Measurements from ENCODE around the gene SNX9. TPM values are rescaled to one million over a fixed set of nuclear protein-coding genes. Genes with fewer than 3 reads are reported as not detected.

SNX9 gene
- total RNA-seq, 4 donors from 2014 or later = 29.4 to 44.9 (median 33.3) TPM

- intact Hi-C loops (cut with DNase I; ENCODE audit: low total_unique reads) (no loop called here), in situ Hi-C loops (cut with MboI; ENCODE audit: low sequenced_read_pairs in 4 of 4) (no loop called here)
- H3K4me3 ChIP-seq = no peak overlapping the region
- no peaks in the 10 kb centered on the region for H3K36me3 ChIP-seq
- H3K9me3 ChIP-seq = no peaks in the 10 kb centered on the region
- no peak overlapping the region for H3K27ac ChIP-seq
- TF ChIP-seq CTCF (IDR thresholded peaks at IDR 0.05 in 4 of 5, conservative IDR thresholded peaks at IDR 0.05 in 1 of 5) (no peak), POLR2A (IDR thresholded peaks at IDR 0.05) (no peak)
- H3K4me1 ChIP-seq = peaks cover 22 to 41% of the 10 kb centered on the region in 2 donors
- no peaks in the 10 kb centered on the region for H3K27me3 ChIP-seq
- ATAC-seq (no peak), DNase-seq (no peak)
Measured at GRCh38 chr6:157859775-157860504, 36.9 kb downstream of the SNX9 start.

- Histone ChIP-seq H3K27me3 (no peaks in the 10 kb centered on the region), H3K27ac (no peak overlapping the region), H3K4me1 (peaks cover 22 to 41% of the 10 kb centered on the region in 2 donors), H3K4me3 (no peak overlapping the region), H3K9me3 (no peaks in the 10 kb centered on the region), H3K36me3 (no peaks in the 10 kb centered on the region)
- TF ChIP-seq POLR2A (IDR thresholded peaks at IDR 0.05) = no peak
- TF ChIP-seq CTCF (IDR thresholded peaks at IDR 0.05 in 4 of 5, conservative IDR thresholded peaks at IDR 0.05 in 1 of 5) = no peak
- in situ Hi-C loops (cut with MboI; ENCODE audit: low sequenced_read_pairs in 4 of 4) (no loop called here), intact Hi-C loops (cut with DNase I; ENCODE audit: low total_unique reads) (no loop called here)
- DNase-seq (no peak), ATAC-seq (no peak)
Measured at GRCh38 chr6:157860505-157860991, 37.5 kb downstream of the SNX9 start.

GRCh38 chr6:157861184-157861583, 38.1 kb downstream of the SNX9 start:
- in situ Hi-C loops (cut with MboI; ENCODE audit: low sequenced_read_pairs in 4 of 4) = no loop called here
- Histone ChIP-seq H3K27me3 (no peaks in the 10 kb centered on the region), H3K27ac (no peak overlapping the region), H3K9me3 (no peaks in the 10 kb centered on the region), H3K4me3 (no peak overlapping the region), H3K4me1 (peaks cover 22 to 41% of the 10 kb centered on the region in 2 donors), H3K36me3 (no peaks in the 10 kb centered on the region)
- DNase-seq (no peak), ATAC-seq (no peak)
- no peak for TF ChIP-seq CTCF (IDR thresholded peaks at IDR 0.05 in 4 of 5, conservative IDR thresholded peaks at IDR 0.05 in 1 of 5)
- no peak for TF ChIP-seq POLR2A (IDR thresholded peaks at IDR 0.05)
- intact Hi-C loops (cut with DNase I; ENCODE audit: low total_unique reads) = no loop called here

- DNase-seq = no peak
- TF ChIP-seq CTCF (IDR thresholded peaks at IDR 0.05 in 4 of 5, conservative IDR thresholded peaks at IDR 0.05 in 1 of 5) (no peak), POLR2A (IDR thresholded peaks at IDR 0.05) (no peak)
- Histone ChIP-seq H3K4me1 (peaks cover 23 to 47% of the 10 kb centered on the region in 2 donors), H3K27ac (no peak overlapping the region), H3K9me3 (no peaks in the 10 kb centered on the region), H3K4me3 (no peak overlapping the region), H3K27me3 (no peaks in the 10 kb centered on the region), H3K36me3 (no peaks in the 10 kb centered on the region)
- intact Hi-C loops (cut with DNase I; ENCODE audit: low total_unique reads) (no loop called here), in situ Hi-C loops (cut with MboI; ENCODE audit: low sequenced_read_pairs in 4 of 4) (no loop called here)
- peak in 1 of 2 donors; percentile 44 for ATAC-seq
Measured at GRCh38 chr6:157861814-157862213, 38.8 kb downstream of the SNX9 start.
